ENCODE data around the gene QRFP.

Gene QRFP

GRCh38 chr9:130923611-130924447 lies 27.2 kb upstream of the QRFP start:
- peaks cover 3% of the 10 kb centered on the region for H3K4me1 ChIP-seq (ENCODE audit: control insufficient read depth, insufficient read depth, low read length)
- no peaks in the 10 kb centered on the region for H3K36me3 ChIP-seq (ENCODE audit: control insufficient read depth in 2 of 2, insufficient read depth in 2 of 2, low read length in 2 of 2)
- H3K4me3 ChIP-seq (ENCODE audit: low read length in 2 of 2), result no peak overlapping the region
- H3K27me3 ChIP-seq (ENCODE audit: control insufficient read depth in 1 of 2, insufficient read depth in 2 of 2, low read length in 2 of 2), result peaks cover 4 to 8% of the 10 kb centered on the region in 2 donors
- H3K9ac ChIP-seq (ENCODE audit: low read length in 2 of 2), result no peak overlapping the region
- no peaks in the 10 kb centered on the region for H3K9me3 ChIP-seq (ENCODE audit: control insufficient read depth in 2 of 2, low read length in 2 of 2)
- H3K27ac ChIP-seq (ENCODE audit: low read length), result no peak overlapping the region

GRCh38 chr9:130922893-130923610 lies 26.4 kb upstream of the QRFP start:
- Histone ChIP-seq H3K27ac (ENCODE audit: low read length) (no peak overlapping the region), H3K36me3 (ENCODE audit: control insufficient read depth in 2 of 2, insufficient read depth in 2 of 2, low read length in 2 of 2) (no peaks in the 10 kb centered on the region), H3K9me3 (ENCODE audit: control insufficient read depth in 2 of 2, low read length in 2 of 2) (no peaks in the 10 kb centered on the region), H3K4me1 (ENCODE audit: control insufficient read depth, insufficient read depth, low read length) (peaks cover 3% of the 10 kb centered on the region), H3K27me3 (ENCODE audit: control insufficient read depth in 1 of 2, insufficient read depth in 2 of 2, low read length in 2 of 2) (peaks cover 6 to 8% of the 10 kb centered on the region in 2 donors), H3K9ac (ENCODE audit: low read length in 2 of 2) (no peak overlapping the region), H3K4me3 (ENCODE audit: low read length in 2 of 2) (no peak overlapping the region)

- Histone ChIP-seq H3K4me3 (ENCODE audit: low read length in 2 of 2) (no peak overlapping the region), H3K9me3 (ENCODE audit: control insufficient read depth in 2 of 2, low read length in 2 of 2) (no peaks in the 10 kb centered on the region), H3K4me1 (ENCODE audit: control insufficient read depth, insufficient read depth, low read length) (peaks cover 3% of the 10 kb centered on the region), H3K36me3 (ENCODE audit: control insufficient read depth in 2 of 2, insufficient read depth in 2 of 2, low read length in 2 of 2) (no peaks in the 10 kb centered on the region), H3K27ac (ENCODE audit: low read length) (no peak overlapping the region), H3K9ac (ENCODE audit: low read length in 2 of 2) (no peak overlapping the region), H3K27me3 (ENCODE audit: control insufficient read depth in 1 of 2, insufficient read depth in 2 of 2, low read length in 2 of 2) (peaks cover 7 to 8% of the 10 kb centered on the region in 2 donors)
Measured at GRCh38 chr9:130921989-130922892, 25.6 kb upstream of the QRFP start.

- H3K9ac ChIP-seq (ENCODE audit: low read length in 2 of 2), result no peak overlapping the region
Measured at GRCh38 chr9:130921300-130921988, 24.8 kb upstream of the QRFP start.

GRCh38 chr9:130920762-130921299 lies 24.2 kb upstream of the QRFP start:
- Histone ChIP-seq H3K9me3 (ENCODE audit: control insufficient read depth in 2 of 2, low read length in 2 of 2) (no peaks in the 10 kb centered on the region), H3K9ac (ENCODE audit: low read length in 2 of 2) (no peak overlapping the region), H3K27me3 (ENCODE audit: control insufficient read depth in 1 of 2, insufficient read depth in 2 of 2, low read length in 2 of 2) (peaks cover 8 to 9% of the 10 kb centered on the region in 2 donors), H3K4me1 (ENCODE audit: control insufficient read depth, insufficient read depth, low read length) (peaks cover 3% of the 10 kb centered on the region), H3K27ac (ENCODE audit: low read length) (no peak overlapping the region), H3K4me3 (ENCODE audit: low read length in 2 of 2) (no peak overlapping the region), H3K36me3 (ENCODE audit: control insufficient read depth in 2 of 2, insufficient read depth in 2 of 2, low read length in 2 of 2) (no peaks in the 10 kb centered on the region)

More at GRCh38 chr9:130921300-130921988, 24.8 kb upstream of the QRFP start:
- Histone ChIP-seq H3K27me3 (ENCODE audit: control insufficient read depth in 1 of 2, insufficient read depth in 2 of 2, low read length in 2 of 2) (peaks cover 8% of the 10 kb centered on the region in 2 donors), H3K27ac (ENCODE audit: low read length) (no peak overlapping the region), H3K36me3 (ENCODE audit: control insufficient read depth in 2 of 2, insufficient read depth in 2 of 2, low read length in 2 of 2) (no peaks in the 10 kb centered on the region), H3K4me1 (ENCODE audit: control insufficient read depth, insufficient read depth, low read length) (peaks cover 3% of the 10 kb centered on the region), H3K4me3 (ENCODE audit: low read length in 2 of 2) (no peak overlapping the region), H3K9me3 (ENCODE audit: control insufficient read depth in 2 of 2, low read length in 2 of 2) (no peaks in the 10 kb centered on the region)

GRCh38 chr9:130920233-130920632 lies 23.6 kb upstream of the QRFP start:
- Histone ChIP-seq H3K4me1 (ENCODE audit: control insufficient read depth, insufficient read depth, low read length) (peaks cover 3% of the 10 kb centered on the region), H3K4me3 (ENCODE audit: low read length in 2 of 2) (no peak overlapping the region), H3K36me3 (ENCODE audit: control insufficient read depth in 2 of 2, insufficient read depth in 2 of 2, low read length in 2 of 2) (no peaks in the 10 kb centered on the region), H3K27me3 (ENCODE audit: control insufficient read depth in 1 of 2, insufficient read depth in 2 of 2, low read length in 2 of 2) (peaks cover 7 to 8% of the 10 kb centered on the region in 2 donors), H3K9me3 (ENCODE audit: control insufficient read depth in 2 of 2, low read length in 2 of 2) (no peaks in the 10 kb centered on the region), H3K9ac (ENCODE audit: low read length in 2 of 2) (no peak overlapping the region), H3K27ac (ENCODE audit: low read length) (no peak overlapping the region)

- no peaks in the 10 kb centered on the region for H3K9me3 ChIP-seq (ENCODE audit: control insufficient read depth in 2 of 2, low read length in 2 of 2)
- no peak overlapping the region for H3K27ac ChIP-seq (ENCODE audit: low read length)
- H3K9ac ChIP-seq (ENCODE audit: low read length in 2 of 2), result no peak overlapping the region
- H3K4me1 ChIP-seq (ENCODE audit: control insufficient read depth, insufficient read depth, low read length), result peaks cover 3% of the 10 kb centered on the region
- peaks cover 7 to 8% of the 10 kb centered on the region in 2 donors for H3K27me3 ChIP-seq (ENCODE audit: control insufficient read depth in 1 of 2, insufficient read depth in 2 of 2, low read length in 2 of 2)
- no peak overlapping the region for H3K4me3 ChIP-seq (ENCODE audit: low read length in 2 of 2)
- H3K36me3 ChIP-seq (ENCODE audit: control insufficient read depth in 2 of 2, insufficient read depth in 2 of 2, low read length in 2 of 2), result no peaks in the 10 kb centered on the region
Measured at GRCh38 chr9:130919559-130920145, 23.0 kb upstream of the QRFP start.

GRCh38 chr9:130918826-130919558 lies 22.4 kb upstream of the QRFP start:
- peaks cover 3% of the 10 kb centered on the region for H3K4me1 ChIP-seq (ENCODE audit: control insufficient read depth, insufficient read depth, low read length)
- no peak overlapping the region for H3K4me3 ChIP-seq (ENCODE audit: low read length in 2 of 2)
- no peak overlapping the region for H3K9ac ChIP-seq (ENCODE audit: low read length in 2 of 2)
- no peaks in the 10 kb centered on the region for H3K9me3 ChIP-seq (ENCODE audit: control insufficient read depth in 2 of 2, low read length in 2 of 2)
- H3K36me3 ChIP-seq (ENCODE audit: control insufficient read depth in 2 of 2, insufficient read depth in 2 of 2, low read length in 2 of 2), result no peaks in the 10 kb centered on the region
- no peak overlapping the region for H3K27ac ChIP-seq (ENCODE audit: low read length)
- peaks cover 7 to 8% of the 10 kb centered on the region in 2 donors for H3K27me3 ChIP-seq (ENCODE audit: control insufficient read depth in 1 of 2, insufficient read depth in 2 of 2, low read length in 2 of 2)

GRCh38 chr9:130918101-130918825 lies 21.7 kb upstream of the QRFP start:
- H3K9me3 ChIP-seq (ENCODE audit: control insufficient read depth in 2 of 2, low read length in 2 of 2), result no peaks in the 10 kb centered on the region
- no peak overlapping the region for H3K4me3 ChIP-seq (ENCODE audit: low read length in 2 of 2)
- no peak overlapping the region for H3K9ac ChIP-seq (ENCODE audit: low read length in 2 of 2)
- peaks cover 3% of the 10 kb centered on the region for H3K4me1 ChIP-seq (ENCODE audit: control insufficient read depth, insufficient read depth, low read length)
- H3K36me3 ChIP-seq (ENCODE audit: control insufficient read depth in 2 of 2, insufficient read depth in 2 of 2, low read length in 2 of 2), result no peaks in the 10 kb centered on the region
- H3K27me3 ChIP-seq (ENCODE audit: control insufficient read depth in 1 of 2, insufficient read depth in 2 of 2, low read length in 2 of 2), result peaks cover 7 to 8% of the 10 kb centered on the region in 2 donors
- H3K27ac ChIP-seq (ENCODE audit: low read length), result no peak overlapping the region
